T-helper 2 cell (primary cell): ENCODE results near the gene IRF2.
A peak's percentile ranks its signal among the peaks of the same experiment; 100 is the strongest.

ENCODE experiments used
- DNase-seq, 5 experiments: peaks; one replicate each; pipeline versions ENCODE4 v3.0.0 to v3.0.0-alpha.2; 2012 to 2022

Gene IRF2

DNA sequence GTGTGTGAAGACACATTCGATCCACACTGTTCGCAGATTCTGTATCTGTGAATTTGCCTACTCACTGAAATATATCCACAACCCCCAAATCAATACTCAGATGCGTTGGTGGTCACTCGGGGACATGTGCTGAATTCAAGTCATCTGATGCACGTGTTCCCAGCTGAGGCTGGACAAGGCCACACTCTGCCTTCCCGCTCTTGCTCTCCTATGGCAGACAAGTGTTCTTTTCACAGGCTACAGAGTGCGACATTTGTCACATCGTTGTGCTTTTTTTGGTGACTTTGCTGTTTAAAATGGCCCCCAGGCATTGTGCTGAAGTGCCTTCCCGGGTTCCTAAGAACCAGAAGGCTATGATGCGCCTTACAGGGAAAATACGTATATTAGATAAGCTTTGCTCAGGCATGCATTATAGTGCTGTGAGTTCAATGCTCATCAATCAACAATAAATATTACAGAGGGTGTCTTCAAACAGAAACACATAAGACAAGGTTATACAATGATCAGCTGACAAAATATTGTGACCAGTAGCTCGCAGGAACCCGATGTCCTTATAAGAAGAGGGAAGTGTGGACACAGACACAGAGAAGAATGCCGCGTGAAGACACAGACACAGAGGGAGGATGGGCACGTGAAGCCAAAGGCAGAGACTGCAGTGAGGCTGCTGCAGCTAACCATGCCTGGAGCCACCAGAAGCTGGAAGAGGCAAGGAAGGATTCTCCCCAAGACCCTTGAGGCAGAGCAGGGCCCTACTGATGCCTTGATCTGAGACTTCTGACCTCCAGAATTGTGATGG lies 42.0 kb downstream of the IRF2 start:
- DNase-seq: no peak

DNA sequence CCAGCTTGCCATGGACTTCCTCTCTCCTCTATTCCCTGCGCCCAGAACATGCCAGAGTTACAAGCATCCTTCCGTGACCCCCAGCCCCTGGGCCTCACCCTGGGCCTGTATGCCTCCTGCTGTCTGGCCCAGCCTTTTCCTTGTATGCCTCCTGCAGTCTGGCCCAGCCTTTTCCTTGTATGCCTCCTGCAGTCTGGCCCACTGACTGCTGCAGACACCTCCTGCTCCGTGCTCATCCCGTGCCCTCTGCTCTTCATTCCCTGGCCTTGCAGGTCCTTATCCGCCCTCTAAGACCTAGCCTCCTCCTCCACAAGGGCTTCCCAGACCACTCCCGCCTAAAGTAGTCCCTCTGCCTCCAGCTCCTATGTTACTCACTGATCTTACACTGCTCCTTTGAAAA lies 44.2 kb downstream of the IRF2 start:
- DNase-seq: no peak

GRCh38 chr4:184428787-184429186 lies 45.6 kb downstream of the IRF2 start:
- no peak for DNase-seq

DNA sequence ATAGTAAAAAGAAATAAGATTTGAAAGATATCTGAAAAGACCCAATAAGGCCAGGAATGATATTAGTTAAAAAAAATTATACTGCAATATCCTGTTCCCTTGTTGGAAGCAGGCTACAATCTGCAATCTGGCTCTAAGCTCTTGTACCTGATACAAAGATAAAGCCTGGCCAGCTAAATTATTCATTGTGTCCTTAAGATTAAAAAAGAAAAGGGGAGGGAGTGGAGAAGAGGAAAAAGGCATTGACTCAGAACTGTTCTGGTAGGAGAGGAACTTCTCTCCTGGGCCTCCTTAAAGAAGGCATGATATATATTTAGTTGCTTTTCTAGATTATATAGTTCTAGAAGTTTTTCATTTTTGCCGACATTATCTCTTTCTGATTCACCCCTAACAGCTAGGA lies 46.7 kb downstream of the IRF2 start:
- DNase-seq: no peak

DNA sequence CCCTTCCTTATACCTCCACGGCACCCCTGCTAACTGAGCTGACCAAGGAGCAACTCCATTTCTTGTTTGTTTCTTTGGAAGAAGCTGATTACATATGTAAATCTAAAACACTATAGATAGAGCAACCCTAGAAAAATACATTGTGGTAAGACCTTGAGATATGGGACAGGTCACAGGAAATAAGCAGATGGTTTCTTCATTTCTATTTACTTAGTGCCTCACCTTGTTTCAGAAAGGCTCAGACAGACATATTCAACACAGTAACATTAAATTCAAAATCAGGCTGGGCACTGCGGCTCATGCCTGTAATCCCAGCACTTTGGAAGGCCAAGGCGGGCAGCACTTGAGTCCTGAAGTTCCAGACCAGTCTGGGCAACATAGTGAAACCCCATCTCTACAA lies 47.3 kb downstream of the IRF2 start:
- peak in 1 of 5 experiments; percentile 65 for DNase-seq

DNA sequence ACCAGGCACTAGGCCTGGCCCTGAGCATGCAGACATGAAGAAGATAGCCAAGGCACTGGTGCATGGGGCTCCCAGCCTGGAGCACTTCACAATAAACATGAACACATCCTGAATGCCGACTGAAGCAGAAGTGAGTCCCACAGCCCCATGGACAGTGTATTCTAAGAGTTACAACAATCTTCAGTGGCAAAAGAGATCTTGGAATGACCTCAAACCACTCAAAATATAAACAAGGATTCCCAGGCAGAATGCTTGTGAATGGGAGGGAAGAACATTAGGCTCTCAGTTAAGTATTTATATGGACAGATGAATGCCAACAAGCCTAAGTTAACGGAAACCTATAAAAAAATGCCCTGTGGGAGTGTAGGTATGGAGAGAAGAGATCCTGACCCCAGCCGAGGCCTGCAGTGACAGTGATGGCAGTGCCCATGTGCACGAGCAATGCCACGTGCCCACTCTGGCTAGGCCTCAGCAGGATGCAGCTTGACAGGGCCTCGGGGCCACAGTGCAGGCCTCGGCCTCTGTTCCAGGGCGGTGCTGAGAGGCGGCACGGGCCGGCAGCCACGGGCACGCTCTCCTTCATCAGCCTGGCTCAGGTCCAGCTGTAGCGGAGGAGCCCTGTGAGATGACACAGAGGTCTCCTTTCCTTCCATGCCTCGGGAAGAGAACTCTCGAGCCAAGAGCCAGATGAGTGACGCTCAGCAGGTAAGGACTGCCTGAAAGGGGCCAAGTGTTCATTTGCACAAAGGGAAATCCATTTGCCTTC lies 49.2 kb downstream of the IRF2 start:
- DNase-seq: no peak

DNA sequence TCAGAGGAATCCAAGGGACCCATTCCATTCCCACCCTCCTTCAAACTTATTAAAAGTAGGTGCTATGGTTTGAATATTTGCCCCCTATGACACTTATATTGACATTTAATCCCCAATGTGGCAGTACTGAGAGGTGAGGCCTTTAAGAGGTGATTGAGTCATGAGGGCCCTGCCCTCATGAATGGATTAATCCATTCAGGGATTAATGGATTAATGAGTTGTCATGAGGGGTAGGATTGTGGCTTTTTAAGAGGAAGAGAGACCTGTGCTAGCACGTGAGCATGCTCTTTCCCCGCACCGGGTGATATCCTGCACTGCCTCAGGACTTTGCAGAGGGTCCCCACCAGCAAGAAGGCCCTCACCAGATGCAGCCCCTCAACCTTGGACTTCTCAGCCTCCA lies 50.1 kb downstream of the IRF2 start:
- DNase-seq: no peak

- DNase-seq: no peak
Measured at GRCh38 chr4:184423003-184423686, 51.2 kb downstream of the IRF2 start.

DNA sequence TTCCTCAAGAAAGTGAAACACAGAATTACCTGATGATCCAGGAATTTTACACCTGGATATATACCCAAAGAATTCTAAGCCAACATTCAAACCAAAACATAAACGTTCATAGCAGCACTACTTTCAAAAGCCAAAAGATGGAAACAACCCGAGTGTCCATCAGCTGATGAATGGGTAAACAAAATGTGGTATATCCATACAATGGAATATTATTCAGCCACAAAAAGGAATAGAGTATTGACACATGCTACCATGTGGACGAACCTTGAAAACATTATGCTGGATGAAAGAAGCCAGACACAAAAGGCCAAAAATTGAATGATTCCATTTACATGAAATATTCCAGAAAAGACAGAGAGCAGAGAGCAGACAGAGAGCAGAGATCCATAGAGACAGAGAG lies 52.0 kb downstream of the IRF2 start:
- no peak for DNase-seq

GRCh38 chr4:184421533-184422155 lies 52.7 kb downstream of the IRF2 start:
- peak in 1 of 5 experiments; percentile 88 for DNase-seq

- DNase-seq: peak in 1 of 5 experiments; percentile 65
Measured at GRCh38 chr4:184420881-184421416, 53.4 kb downstream of the IRF2 start.

DNA sequence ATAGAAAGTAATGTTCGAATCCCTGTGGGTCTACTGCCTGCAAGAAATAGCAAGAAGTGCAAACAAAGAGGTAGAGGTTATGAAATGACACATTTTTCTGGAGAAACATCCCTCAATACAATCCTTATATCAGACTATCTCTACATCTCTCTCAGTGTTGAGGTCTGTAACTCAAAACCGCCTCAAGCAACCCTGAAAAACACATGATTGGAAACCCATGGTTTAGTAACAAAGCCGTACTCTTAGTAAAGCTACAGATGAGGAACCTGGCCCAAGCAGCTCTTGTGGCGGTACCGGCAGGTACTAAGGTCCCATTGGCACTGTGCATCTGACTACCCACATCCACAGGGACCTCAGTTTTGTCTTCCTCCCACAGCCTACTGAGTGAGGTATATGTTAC lies 53.9 kb downstream of the IRF2 start:
- DNase-seq: peak in 1 of 5 experiments; percentile 92

DNA sequence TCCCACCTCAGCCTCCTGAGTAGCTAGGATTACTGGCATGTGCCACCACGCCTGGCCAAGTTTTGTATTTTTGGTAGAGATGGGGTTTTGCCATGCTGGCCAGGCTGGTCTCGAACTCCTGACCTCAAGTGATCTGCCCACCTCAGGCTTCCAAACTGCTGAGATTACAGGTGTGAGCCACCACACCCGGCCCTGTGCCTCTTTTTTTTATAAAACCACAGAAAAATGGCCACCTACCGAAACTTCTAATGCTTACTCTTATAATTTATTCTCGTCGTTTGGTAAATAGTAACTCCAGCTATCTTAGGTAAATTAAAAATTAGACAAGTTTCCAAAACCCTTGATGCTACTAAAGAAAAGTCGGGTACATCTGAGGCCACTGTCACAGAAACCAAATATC lies 54.4 kb downstream of the IRF2 start:
- DNase-seq: no peak

GRCh38 chr4:184417802-184418511 lies 56.4 kb downstream of the IRF2 start:
- peak in 1 of 5 experiments; percentile 91 for DNase-seq

- peak in 3 of 5 experiments; percentile 23 to 93 (median 32) for DNase-seq
Measured at GRCh38 chr4:184416913-184417734, 57.2 kb downstream of the IRF2 start.

DNA sequence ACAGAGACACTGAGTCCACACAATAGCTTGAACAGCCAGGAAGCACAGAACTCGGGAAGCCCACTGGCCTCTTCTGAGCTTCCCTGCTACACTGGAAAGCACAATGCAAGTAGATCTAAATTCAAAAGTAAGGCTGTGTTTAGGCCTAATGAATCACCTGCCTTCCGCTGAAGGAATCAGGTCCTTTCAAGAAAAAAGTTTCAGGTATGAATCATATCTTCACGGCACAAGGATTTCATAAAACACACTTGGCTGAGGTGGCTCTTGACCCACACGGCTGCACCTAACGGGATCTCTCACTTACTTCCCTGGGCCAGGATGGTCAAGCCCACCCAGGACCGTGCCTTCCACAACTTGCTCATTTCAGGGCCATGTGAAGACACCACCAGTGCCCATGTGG lies 59.3 kb downstream of the IRF2 start:
- no peak for DNase-seq

DNA sequence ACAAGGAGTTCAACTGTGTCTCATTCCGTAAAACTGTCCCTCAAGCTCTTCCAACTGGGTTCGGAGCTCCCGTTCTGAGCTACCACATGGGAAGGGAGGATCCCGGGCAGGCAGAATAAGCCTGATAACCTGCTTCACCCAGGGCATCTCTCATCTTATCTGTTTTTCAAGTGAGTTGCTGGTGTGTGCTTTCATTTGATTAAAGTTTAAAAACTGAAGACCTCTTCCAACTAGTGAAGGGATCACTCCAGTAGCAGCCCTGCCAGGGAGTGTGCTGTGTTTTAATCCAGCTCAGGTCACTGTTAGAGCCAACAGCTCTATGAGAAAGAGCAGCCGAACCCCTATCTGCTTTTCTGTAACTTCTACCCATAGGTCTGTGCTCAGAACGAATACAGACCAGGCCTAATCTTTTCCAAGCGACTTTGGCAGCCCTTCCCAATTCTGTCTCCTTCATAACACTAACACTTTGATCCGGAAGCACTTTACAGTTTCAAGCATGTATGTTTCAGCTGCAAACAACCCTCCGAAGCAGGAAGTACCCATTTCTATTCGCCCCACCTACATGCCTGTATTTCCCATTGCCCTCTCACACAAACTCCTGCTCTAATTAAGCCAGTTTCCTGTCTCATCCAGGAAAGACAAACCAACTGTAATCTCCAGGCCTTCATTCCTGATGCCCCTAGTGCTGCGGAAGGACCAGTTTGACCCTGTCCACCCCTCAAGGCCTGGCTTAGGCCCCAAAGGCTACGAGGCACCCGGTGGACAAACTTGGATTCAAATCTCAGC lies 60.9 kb downstream of the IRF2 start:
- DNase-seq: peak in 1 of 5 experiments; percentile 37

GRCh38 chr4:184410748-184411147 lies 63.6 kb downstream of the IRF2 start:
- DNase-seq: no peak

DNA sequence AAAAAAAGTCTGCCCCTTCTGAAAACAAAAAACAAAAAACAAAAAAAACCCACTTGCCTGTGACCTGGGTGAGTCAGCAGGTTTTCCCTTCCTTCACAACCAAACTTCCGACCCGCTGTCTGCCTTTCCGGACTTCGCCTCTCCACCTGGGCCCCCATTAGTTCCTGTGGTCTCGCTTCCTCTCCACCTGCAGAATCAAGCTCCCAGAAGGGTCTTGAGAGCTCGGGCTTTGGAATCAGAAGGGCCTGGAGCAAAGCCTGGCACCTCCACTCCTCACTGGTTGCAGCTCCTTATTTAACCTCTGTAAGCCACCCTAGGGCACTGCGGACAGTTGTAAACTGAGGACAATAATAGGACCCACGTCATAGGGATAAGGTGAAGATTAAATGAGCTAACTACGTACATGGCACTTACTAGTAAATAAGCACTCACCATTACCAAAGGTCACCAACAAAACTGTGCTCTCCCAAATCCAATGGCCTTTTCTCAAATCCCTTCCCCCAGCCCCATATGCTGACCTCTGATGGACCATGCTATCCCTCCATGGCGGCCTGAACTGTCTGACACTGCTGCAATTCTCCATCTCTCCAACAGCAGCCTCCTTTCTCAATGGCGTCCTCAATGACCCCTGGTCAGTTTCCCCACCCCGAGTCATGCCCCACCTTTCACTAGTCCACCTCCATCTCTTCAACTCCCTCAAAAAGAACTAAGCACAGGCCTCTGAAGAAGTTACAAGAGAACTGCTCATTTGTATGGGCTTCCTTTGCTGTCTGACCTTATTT lies 64.2 kb downstream of the IRF2 start:
- peak in 3 of 5 experiments; percentile 13 to 59 (median 42) for DNase-seq
